Hepatocyte (in vitro differentiated cells): Measurements from ENCODE around the gene CCDC12. TPM values are rescaled to one million over a fixed set of nuclear protein-coding genes. Genes with fewer than 3 reads are reported as not detected.

Experiments
- DNase-seq: peaks from one replicate; pipeline ENCODE4 v3.0.0-alpha.2; 2016; ENCODE audit warnings: low spot score
- H2AFZ ChIP-seq: fragments of 200-600 bp; sonication (generic); 2 replicates; pipeline ENCODE4 v1.6.0; 2016; ENCODE audit warnings: antibody characterized with exemption, mild to moderate bottlenecking
- H3K27ac ChIP-seq: fragments of 200-600 bp; sonication (generic); 2 replicates; pipeline ENCODE4 v1.5.1; 2016; ENCODE audit warnings: mild to moderate bottlenecking
- H3K27me3 ChIP-seq: fragments of 200-600 bp; sonication (generic); 2 replicates; pipeline ENCODE4 v1.6.1; 2016
- H3K36me3 ChIP-seq: fragments of 200-600 bp; sonication (generic); replicated peaks from 2 replicates; pipeline ENCODE4 v1.5.1; 2016; ENCODE audit warnings: low read depth; ENCODE audit not compliant: insufficient read depth
- H3K4me1 ChIP-seq: fragments of 200-600 bp; sonication (generic); 2 replicates; pipeline ENCODE4 v1.5.1; 2016; ENCODE audit warnings: mild to moderate bottlenecking, moderate library complexity; ENCODE audit not compliant: insufficient read depth
- H3K4me2 ChIP-seq: fragments of 200-600 bp; sonication (generic); 2 replicates; pipeline ENCODE4 v1.6.0; 2016
- H3K4me3 ChIP-seq: fragments of 200-600 bp; sonication (generic); 2 replicates; pipeline ENCODE4 v1.5.1; 2016; ENCODE audit warnings: mild to moderate bottlenecking
- H3K79me2 ChIP-seq: fragments of 200-600 bp; sonication (generic); 2 replicates; pipeline ENCODE4 v1.6.0; 2017; ENCODE audit warnings: mild to moderate bottlenecking
- H3K9me2 ChIP-seq: fragments of 200-600 bp; sonication (generic); replicated peaks from 2 replicates; pipeline ENCODE4 v1.6.0; 2017; ENCODE audit warnings: mild to moderate bottlenecking; ENCODE audit not compliant: insufficient read depth
- H3K9me3 ChIP-seq: fragments of 200-600 bp; sonication (generic); 2 replicates; pipeline ENCODE4 v1.5.1; 2016; ENCODE audit warnings: low read depth, mild to moderate bottlenecking
- H4K20me1 ChIP-seq: fragments of 200-600 bp; sonication (generic); 2 replicates; pipeline ENCODE4 v1.6.0; 2016; ENCODE audit warnings: mild to moderate bottlenecking; ENCODE audit not compliant: insufficient read depth, poor library complexity, severe bottlenecking
- EZH2 ChIP-seq: fragments of 200-600 bp; sonication (generic); IDR thresholded peaks from 2 replicates; pipeline ENCODE4 v1.6.1; 2016; ENCODE audit warnings: antibody characterized with exemption, mild to moderate bottlenecking, borderline replicate concordance
- EZH2phosphoT487 ChIP-seq: fragments of 200-600 bp; sonication (generic); IDR thresholded peaks from one replicate; pipeline ENCODE4 v1.6.1; 2018; ENCODE audit warnings: antibody characterized with exemption, mild to moderate bottlenecking, low read depth, moderate library complexity; ENCODE audit not compliant: unreplicated experiment, severe bottlenecking
- WGBS: methylation state at CpG from one replicate; pipeline ENCODE4 v1.1.6; 2016; ENCODE audit warnings: low lambda C conversion rate; ENCODE audit errors: missing lambda C conversion rate; 5-methylcytosine and 5-hydroxymethylcytosine counted together
- polyA plus RNA-seq: library from polyadenylated mRNA; unstranded; fragments of >200 nt; fragmentation: Nextera tagmentation; extraction: Ambion mirVana; gene quantifications from 2 replicates; pipeline ENCODE4 v1.2.1, GENCODE V29; 2016
- total RNA-seq: library from RNA; depleted of rRNA; stranded (reverse); fragments of >200 nt; gene quantifications from 2 replicates; pipeline ENCODE4 v1.2.3, GENCODE V29; 2014
- TF ChIP-seq, protein P1 (sequence below): fragments of 200-600 bp; sonication (generic); IDR thresholded peaks from 2 replicates; pipeline ENCODE4 v1.5.1; 2016; ENCODE audit warnings: antibody characterized with exemption, mild to moderate bottlenecking; ENCODE audit not compliant: poor library complexity

CCDC12 gene
- total and polyA plus RNA-seq, 2 experiments from 2014 or later: 41.1 to 78.4 TPM

DNA sequence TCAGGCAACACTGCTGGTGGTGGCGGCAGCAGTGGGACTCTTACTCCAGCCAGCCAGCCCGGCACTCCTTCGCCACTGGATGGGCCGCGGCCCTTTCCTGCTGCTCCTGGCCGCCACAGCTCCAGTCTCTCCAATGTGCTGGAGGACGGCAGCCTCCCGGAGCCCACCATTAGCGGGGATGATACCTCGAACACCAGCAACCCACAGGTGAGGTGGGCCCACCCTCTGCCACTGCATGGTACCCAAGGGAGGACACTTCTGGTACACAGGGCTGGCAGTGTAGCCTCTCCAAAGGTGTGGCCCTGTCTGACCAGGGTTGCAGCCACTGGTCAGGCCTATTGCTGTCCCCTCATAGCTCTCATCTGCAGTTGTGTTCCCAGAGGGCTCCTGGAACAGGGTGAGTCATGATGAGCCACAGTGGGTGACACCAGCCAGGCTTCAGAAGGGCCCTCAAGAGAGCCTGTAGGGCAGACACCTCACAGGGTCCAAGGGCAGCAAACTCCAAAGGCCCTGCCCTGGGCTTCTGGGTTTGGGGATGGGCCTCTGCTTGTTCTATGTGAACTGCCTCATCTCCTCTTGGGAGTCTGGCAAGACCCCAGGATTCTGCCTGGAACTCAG, 23.8 kb upstream of the CCDC12 start:
- Histone ChIP-seq H3K36me3 (no peaks in the 10 kb centered on the region), H3K9me3 (no peaks in the 10 kb centered on the region), H4K20me1 (no peaks in the 10 kb centered on the region), H3K4me2 (no peak overlapping the region), H3K9me2 (no peaks in the 10 kb centered on the region), H3K27ac (no peak overlapping the region), H3K79me2 (no peaks in the 10 kb centered on the region), H2AFZ (no peak overlapping the region), H3K4me3 (no peak overlapping the region), H3K27me3 (no peaks in the 10 kb centered on the region), H3K4me1 (peaks cover 10% of the 10 kb centered on the region)
- no peak for DNase-seq
- TF ChIP-seq, protein P1, sequence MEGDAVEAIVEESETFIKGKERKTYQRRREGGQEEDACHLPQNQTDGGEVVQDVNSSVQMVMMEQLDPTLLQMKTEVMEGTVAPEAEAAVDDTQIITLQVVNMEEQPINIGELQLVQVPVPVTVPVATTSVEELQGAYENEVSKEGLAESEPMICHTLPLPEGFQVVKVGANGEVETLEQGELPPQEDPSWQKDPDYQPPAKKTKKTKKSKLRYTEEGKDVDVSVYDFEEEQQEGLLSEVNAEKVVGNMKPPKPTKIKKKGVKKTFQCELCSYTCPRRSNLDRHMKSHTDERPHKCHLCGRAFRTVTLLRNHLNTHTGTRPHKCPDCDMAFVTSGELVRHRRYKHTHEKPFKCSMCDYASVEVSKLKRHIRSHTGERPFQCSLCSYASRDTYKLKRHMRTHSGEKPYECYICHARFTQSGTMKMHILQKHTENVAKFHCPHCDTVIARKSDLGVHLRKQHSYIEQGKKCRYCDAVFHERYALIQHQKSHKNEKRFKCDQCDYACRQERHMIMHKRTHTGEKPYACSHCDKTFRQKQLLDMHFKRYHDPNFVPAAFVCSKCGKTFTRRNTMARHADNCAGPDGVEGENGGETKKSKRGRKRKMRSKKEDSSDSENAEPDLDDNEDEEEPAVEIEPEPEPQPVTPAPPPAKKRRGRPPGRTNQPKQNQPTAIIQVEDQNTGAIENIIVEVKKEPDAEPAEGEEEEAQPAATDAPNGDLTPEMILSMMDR: no peak
- 95% methylated on average over 10 of the region's 10 CpGs for WGBS

GRCh38 chr3:46999516-47000197, 23.1 kb upstream of the CCDC12 start:
- TF ChIP-seq, protein P1: no peak
- TF ChIP-seq EZH2: no peak
- TF ChIP-seq EZH2phosphoT487: no peak
- DNase-seq: no peak
- no peak overlapping the region for H3K4me3 ChIP-seq
- H3K4me1 ChIP-seq: peaks cover 10% of the 10 kb centered on the region
- H3K4me2 ChIP-seq: no peak overlapping the region
- no peaks in the 10 kb centered on the region for H3K9me2 ChIP-seq
- H3K79me2 ChIP-seq: no peaks in the 10 kb centered on the region
- no peaks in the 10 kb centered on the region for H3K27me3 ChIP-seq
- no peaks in the 10 kb centered on the region for H3K9me3 ChIP-seq
- H3K36me3 ChIP-seq: no peaks in the 10 kb centered on the region
- no peak overlapping the region for H2AFZ ChIP-seq
- no peaks in the 10 kb centered on the region for H4K20me1 ChIP-seq
- 94% methylated on average over 14 of the region's 14 CpGs for WGBS
- H3K27ac ChIP-seq: no peak overlapping the region

DNA sequence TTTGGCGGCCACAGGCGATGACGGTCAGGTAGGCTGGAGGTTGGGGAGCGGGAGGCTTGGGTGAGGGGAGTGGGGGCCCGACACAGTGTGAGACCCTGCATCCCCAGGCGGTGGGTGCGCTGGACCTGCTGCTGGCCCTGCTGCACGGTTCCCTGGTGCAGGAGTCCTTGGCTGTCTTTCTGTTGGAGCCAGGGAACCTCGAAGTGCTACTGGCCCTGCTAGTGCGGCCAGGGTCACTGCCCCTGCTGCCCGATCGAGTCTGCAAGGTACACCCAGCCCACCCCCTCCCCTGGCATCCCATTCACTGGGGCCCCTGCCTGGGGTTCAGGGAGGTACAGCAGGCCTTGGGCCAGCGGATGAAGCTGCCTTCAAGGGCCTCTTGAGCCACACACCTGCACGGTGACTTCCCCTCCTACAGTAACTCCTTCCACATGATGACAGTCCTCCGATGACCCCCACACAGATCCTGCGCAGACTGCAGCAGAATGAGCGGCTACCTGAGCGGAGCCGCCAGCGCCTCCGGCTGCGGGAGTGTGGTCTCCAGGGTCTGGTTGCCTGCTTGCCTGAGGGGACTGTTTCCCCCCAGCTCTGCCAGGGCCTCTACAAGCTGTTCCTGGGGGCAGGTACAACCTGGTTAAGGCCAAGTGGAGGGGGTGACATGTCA, 22.4 kb upstream of the CCDC12 start:
- Histone ChIP-seq H3K27ac (no peak overlapping the region), H3K9me2 (no peaks in the 10 kb centered on the region), H3K9me3 (no peaks in the 10 kb centered on the region), H4K20me1 (no peaks in the 10 kb centered on the region), H3K4me2 (no peak overlapping the region), H3K36me3 (no peaks in the 10 kb centered on the region), H3K79me2 (no peaks in the 10 kb centered on the region), H3K4me3 (no peak overlapping the region), H2AFZ (no peak overlapping the region), H3K27me3 (no peaks in the 10 kb centered on the region), H3K4me1 (peaks cover 10% of the 10 kb centered on the region)
- DNase-seq: no peak
- no peak for TF ChIP-seq EZH2
- TF ChIP-seq, protein P1: no peak
- no peak for TF ChIP-seq EZH2phosphoT487
- 89% methylated on average over 21 of the region's 22 CpGs for WGBS
